WI38 (cell line): ENCODE data around the gene SLC29A3.

ENCODE experiments used
- H3K4me3 ChIP-seq: 2 replicates; pipeline ENCODE4 v1.5.1; 2011; ENCODE audit warnings: low read depth, mild to moderate bottlenecking, control low read depth, low read length
- TF ChIP-seq, protein P1 (sequence below): IDR thresholded peaks from 2 replicates; pipeline ENCODE4 v1.5.1; 2012; ENCODE audit warnings: low read depth, mild to moderate bottlenecking, control low read depth, low read length

Gene SLC29A3

DNA sequence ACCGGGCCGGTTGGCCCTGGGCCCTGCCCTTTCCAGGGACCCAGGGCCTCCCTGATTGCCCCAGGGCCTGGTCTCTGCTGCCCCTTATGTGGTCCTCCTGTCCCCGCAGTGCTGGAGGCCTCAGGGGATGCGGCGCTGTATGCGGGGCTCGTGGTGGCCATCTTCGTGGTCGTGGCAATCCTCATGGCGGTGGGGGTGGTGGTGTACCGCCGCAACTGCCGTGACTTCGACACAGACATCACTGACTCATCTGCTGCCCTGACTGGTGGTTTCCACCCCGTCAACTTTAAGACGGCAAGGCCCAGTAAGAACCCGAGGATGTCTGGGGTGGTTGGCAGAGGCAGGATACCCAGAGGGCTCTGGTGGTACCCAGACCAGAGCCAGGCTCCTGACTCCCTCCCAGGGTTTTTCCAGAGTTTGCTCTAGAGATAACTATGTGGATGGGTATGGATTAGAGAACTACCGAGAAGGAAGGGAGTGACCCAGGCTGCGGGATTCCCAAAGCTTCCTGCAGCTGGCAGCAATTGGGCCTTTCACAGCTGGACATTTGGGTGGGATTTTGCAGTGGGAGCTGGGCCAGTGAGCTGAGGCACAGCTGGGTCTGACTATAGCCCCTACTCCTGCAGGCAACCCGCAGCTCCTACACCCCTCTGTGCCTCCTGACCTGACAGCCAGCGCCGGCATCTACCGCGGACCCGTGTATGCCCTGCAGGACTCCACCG is 28.1 kb upstream of the SLC29A3 start:
- no peak overlapping the region for H3K4me3 ChIP-seq
- TF ChIP-seq, protein P1, sequence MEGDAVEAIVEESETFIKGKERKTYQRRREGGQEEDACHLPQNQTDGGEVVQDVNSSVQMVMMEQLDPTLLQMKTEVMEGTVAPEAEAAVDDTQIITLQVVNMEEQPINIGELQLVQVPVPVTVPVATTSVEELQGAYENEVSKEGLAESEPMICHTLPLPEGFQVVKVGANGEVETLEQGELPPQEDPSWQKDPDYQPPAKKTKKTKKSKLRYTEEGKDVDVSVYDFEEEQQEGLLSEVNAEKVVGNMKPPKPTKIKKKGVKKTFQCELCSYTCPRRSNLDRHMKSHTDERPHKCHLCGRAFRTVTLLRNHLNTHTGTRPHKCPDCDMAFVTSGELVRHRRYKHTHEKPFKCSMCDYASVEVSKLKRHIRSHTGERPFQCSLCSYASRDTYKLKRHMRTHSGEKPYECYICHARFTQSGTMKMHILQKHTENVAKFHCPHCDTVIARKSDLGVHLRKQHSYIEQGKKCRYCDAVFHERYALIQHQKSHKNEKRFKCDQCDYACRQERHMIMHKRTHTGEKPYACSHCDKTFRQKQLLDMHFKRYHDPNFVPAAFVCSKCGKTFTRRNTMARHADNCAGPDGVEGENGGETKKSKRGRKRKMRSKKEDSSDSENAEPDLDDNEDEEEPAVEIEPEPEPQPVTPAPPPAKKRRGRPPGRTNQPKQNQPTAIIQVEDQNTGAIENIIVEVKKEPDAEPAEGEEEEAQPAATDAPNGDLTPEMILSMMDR, result no peak

DNA sequence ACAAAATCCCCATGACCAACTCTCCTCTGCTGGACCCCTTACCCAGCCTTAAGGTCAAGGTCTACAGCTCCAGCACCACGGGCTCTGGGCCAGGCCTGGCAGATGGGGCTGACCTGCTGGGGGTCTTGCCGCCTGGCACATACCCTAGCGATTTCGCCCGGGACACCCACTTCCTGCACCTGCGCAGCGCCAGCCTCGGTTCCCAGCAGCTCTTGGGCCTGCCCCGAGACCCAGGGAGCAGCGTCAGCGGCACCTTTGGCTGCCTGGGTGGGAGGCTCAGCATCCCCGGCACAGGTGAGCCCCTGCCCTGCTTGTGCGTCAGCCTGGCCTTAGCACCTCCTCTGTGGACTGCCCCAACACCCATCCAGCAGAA is 27.5 kb upstream of the SLC29A3 start:
- no peak overlapping the region for H3K4me3 ChIP-seq
- TF ChIP-seq, protein P1, result no peak

DNA sequence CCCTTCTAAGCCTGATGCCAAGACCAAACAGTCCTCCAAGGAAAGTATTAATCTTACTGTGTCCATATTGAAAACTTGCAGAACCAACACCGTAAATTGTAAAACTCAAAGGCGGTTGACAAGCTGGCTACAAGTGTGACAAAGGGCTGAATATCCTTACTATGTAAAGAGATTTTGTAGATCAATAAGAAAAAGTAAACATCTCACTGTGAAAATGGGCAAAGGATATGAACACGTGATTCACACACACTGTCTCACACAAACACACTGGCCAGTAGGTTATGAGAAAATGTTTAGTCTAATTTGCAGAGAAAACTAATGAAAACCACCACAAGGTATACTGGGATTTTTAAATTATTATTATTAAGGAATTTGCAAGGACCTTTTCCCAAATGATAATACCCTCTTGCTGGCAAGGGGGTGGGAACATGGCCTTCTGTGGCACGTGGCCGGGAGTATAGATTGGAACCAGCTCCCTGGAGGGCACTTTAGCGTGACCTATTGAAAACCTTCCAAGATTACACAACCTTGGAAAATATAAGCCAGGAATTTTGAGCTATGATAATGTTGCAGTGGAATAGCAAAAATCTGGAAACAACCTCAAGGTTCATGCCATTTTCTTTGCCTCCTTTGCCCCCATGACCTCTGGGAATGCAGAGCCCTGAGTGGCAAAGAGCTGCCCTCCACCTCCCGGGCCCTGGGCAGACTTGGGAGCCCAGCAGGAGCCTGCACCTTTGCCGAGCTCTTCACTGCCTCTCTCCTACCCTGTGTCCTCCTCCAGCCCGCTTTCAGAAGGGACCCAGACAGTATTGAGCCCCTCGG is 26.2 kb upstream of the SLC29A3 start:
- TF ChIP-seq, protein P1, result no peak
- no peak overlapping the region for H3K4me3 ChIP-seq

DNA sequence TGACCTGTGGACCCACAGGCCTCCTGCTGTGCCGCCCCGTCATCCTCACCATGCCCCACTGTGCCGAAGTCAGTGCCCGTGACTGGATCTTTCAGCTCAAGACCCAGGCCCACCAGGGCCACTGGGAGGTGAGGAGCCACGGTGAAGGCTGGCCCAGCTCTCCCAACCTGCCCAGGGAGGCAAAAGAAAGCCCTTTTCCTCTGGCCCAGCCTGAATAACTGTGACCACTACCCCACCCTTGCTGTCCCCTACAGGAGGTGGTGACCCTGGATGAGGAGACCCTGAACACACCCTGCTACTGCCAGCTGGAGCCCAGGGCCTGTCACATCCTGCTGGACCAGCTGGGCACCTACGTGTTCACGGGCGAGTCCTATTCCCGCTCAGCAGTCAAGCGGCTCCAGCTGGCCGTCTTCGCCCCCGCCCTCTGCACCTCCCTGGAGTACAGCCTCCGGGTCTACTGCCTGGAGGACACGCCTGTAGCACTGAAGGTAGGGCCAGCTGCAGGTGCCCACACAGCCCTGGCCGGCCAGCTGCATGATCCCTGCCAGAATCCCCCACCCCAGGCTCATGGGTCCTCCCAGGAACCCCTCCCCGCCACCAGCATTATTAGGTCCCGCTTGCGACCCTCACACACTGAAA is 25.5 kb upstream of the SLC29A3 start:
- TF ChIP-seq, protein P1, result no peak
- H3K4me3 ChIP-seq, result no peak overlapping the region

DNA sequence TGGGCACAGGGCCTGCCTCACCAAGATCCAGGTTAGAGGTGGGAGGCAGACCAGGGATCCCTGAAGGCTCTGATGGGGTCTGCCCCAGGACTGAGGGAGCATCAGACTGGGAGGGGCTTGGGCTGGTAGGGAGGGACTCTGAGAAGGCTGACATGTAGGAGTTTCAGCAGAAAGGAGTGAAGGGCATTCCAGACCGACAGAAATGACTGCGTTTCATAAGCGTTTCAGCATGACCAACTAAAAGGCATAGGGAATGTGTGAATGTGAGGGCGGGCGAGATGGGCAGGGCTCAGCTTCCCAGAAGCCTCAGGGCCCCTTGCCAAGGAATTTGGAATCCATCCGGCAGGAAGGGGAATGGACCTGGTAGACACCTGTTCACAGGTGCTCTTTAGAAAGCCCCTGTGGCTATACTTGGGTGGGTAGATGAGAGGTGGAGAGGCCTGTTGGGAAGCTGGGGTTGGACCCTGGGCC is 24.9 kb upstream of the SLC29A3 start:
- H3K4me3 ChIP-seq, result no peak overlapping the region
- TF ChIP-seq, protein P1, result no peak

DNA sequence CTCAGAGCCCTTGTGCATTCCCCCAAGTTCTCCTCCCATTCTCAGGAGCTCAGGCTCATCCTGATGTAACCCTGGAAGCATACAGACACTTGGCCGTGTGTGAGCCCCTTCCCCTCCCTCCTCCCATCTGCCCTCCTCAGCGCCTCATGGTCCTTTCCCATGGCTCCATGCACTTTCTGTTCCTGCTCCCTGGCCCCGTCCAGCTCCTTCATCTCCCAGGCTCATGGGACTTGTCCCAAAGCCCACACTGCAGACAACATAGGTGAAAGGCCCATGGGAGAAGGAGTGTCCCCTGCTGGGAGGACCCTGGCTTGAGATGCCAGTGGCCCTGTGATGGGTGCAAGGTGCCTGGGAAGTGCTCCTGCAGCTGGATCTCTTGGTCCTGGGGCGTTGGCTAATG is 24.2 kb upstream of the SLC29A3 start:
- TF ChIP-seq, protein P1, result no peak
- H3K4me3 ChIP-seq, result no peak overlapping the region
